ENCODE results near the gene ZNF526.

DNA sequence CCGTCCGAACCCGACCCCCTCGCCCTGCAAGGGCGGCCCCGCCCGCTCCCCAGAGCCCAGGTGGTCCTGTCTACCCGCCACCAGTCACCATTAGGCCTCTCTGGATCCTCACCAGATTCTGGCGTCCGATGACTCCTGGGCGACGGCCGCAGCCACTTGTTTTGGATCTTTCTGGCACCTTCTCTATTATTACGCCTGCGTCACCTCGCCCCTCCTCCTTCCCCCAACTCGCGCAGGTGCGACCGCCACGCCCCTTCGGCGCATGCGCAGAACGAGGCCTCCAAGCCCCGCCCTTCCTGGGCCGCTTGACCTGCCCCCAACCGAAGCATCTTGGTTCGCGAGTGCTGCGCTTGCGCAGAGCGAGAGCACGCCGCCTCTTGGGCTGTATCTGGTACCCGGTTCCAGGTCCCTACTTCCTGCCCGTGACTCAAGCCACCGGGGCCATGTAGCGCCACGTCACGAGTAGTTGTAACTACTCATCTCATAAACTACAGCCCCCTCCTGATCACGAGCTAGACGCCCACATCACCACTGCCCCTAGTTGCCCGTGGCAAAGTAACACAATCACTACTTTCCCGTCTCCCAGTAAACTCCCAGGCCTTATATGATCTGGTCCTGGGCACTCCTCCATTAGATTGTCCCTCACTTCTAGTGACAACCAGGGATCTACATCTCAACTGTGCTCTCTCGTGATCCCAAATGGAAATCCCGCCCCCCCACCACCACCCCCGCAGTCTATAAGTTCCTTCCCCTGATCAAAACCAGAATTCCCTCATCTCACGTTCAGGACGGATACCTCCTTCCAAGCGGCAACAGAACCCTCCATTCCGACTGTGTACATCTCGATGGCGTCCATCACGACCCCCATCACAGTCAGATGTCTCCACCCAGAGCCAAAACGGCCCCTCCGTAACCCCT, 2.3 kb upstream of the ZNF526 start, which contains the start of gene DEDD2:
- TF ChIP-seq, protein P1, sequence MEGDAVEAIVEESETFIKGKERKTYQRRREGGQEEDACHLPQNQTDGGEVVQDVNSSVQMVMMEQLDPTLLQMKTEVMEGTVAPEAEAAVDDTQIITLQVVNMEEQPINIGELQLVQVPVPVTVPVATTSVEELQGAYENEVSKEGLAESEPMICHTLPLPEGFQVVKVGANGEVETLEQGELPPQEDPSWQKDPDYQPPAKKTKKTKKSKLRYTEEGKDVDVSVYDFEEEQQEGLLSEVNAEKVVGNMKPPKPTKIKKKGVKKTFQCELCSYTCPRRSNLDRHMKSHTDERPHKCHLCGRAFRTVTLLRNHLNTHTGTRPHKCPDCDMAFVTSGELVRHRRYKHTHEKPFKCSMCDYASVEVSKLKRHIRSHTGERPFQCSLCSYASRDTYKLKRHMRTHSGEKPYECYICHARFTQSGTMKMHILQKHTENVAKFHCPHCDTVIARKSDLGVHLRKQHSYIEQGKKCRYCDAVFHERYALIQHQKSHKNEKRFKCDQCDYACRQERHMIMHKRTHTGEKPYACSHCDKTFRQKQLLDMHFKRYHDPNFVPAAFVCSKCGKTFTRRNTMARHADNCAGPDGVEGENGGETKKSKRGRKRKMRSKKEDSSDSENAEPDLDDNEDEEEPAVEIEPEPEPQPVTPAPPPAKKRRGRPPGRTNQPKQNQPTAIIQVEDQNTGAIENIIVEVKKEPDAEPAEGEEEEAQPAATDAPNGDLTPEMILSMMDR (conservative IDR thresholded peaks at IDR 0.05 in 1 of 2, IDR thresholded peaks at IDR 0.05 in 1 of 2; ENCODE audit: extremely low read depth in 1 of 2, insufficient read depth in 1 of 2, low read depth in 1 of 2, low read length in 2 of 2) = no peak
- no peak for TF ChIP-seq EZH2 (IDR thresholded peaks at IDR 0.05; ENCODE audit: borderline replicate concordance, low read length)

Data from mammary epithelial cell (primary cell).